SJSA1 (cell line): ENCODE results near the gene C10orf143. TPM values are rescaled to one million over a fixed set of nuclear protein-coding genes. Genes with fewer than 3 reads are reported as not detected.
"Not testable (repeated sequence)": the region's sequence is repeated elsewhere in the genome, so short reads cannot be mapped to it uniquely, and the experiment has no call there.

Experiments
- DNase-seq, 2 experiments: peaks; one replicate each; pipeline ENCODE4 v3.0.0-alpha.2; 2015 to 2020; ENCODE audit warnings: low spot score in 2 of 2, low read depth in 1 of 2
- H3K27ac ChIP-seq: fragments of 250-450 bp; sonication (Bioruptor Pico); 2 replicates; pipeline ENCODE4 v1.5.1; 2020; ENCODE audit warnings: mild to moderate bottlenecking, moderate library complexity
- H3K27me3 ChIP-seq: fragments of 250-450 bp; sonication (Bioruptor Pico); replicated peaks from 2 replicates; pipeline ENCODE4 v1.5.1; 2020; ENCODE audit warnings: mild to moderate bottlenecking, moderate library complexity
- H3K36me3 ChIP-seq: fragments of 250-450 bp; sonication (Bioruptor Pico); 2 replicates; pipeline ENCODE4 v1.5.1; 2020; ENCODE audit warnings: mild to moderate bottlenecking
- H3K4me1 ChIP-seq: fragments of 250-450 bp; sonication (Bioruptor Pico); replicated peaks from 2 replicates; pipeline ENCODE4 v1.6.1; 2021; ENCODE audit warnings: mild to moderate bottlenecking
- H3K4me3 ChIP-seq: fragments of 250-450 bp; sonication (Bioruptor Pico); 2 replicates; pipeline ENCODE4 v1.5.1; 2020; ENCODE audit warnings: mild to moderate bottlenecking
- H3K9me3 ChIP-seq: fragments of 250-450 bp; sonication (Bioruptor Pico); replicated peaks from 2 replicates; pipeline ENCODE4 v1.5.1; 2020; ENCODE audit warnings: mild to moderate bottlenecking
- total RNA-seq: library from RNA; depleted of rRNA; stranded (reverse); fragments of >200 nt; shearing (Covaris generic); gene quantifications from 2 replicates; pipeline ENCODE4 v1.2.3, GENCODE V29; 2014

Gene C10orf143
- total RNA-seq, 1 experiment from 2014 or later = 0.16 TPM

DNA sequence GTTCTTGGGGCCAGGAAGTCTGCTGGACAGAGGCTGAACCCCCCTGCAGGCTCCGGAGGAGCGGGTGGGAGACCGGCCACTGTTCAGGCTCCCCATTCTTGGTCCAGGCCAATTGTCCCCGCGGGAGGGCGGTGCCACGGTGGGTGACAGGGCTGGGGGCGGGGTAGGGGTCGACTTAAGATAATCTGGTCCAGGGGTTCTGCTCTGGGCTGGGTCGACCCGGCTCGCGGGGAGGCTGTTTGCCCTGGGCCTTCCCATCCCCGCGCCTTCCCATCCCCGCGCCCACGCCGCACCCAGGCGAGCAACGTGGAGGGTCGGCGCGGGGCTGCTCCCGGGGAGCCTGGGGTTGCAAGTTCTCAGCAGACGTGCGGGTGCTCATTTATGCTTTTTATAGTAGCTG is 18.3 kb upstream of the C10orf143 start:
- H3K4me3 ChIP-seq = no peak overlapping the region
- H3K36me3 ChIP-seq = no peaks in the 10 kb centered on the region
- DNase-seq = no peak
- no peak overlapping the region for H3K27ac ChIP-seq
- no peaks in the 10 kb centered on the region for H3K9me3 ChIP-seq
- no peaks in the 10 kb centered on the region; the same call in none of the 2 replicates for H3K4me1 ChIP-seq
- no peaks in the 10 kb centered on the region for H3K27me3 ChIP-seq

DNA sequence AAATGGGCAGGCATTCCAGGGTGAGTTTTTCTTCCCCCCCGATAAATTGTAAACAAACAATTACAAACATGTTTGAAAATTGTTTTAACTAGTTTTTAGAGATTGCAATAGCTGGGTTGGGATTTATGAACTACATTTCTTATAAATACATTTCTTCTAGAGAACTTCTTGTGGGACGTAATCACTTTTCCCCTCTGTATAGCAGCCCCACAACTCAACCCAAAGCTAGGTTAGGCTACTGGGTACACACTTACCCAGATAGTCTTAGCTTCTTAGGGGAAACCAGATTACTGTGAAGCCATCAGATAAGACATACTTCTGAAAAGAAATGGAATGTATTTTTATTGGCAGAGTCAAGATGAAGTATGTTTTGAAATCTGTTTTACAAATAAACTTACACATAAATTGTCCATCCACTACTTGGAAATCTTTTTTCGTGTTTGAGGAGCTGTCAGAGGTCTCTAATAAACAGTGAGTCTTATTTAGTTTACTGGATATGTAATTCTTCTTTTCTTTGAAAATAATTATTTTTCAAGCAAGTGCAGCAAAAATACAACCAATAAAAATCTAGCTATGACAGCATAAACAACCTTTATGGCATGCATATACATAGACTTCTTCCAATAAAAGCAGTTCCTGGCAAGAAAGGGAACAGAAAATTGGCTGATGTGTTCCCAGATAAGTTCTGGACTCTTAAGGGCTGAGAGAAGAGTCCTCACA is 17.6 kb upstream of the C10orf143 start:
- no peak overlapping the region for H3K4me3 ChIP-seq
- H3K4me1 ChIP-seq = no peaks in the 10 kb centered on the region; the same call in none of the 2 replicates
- no peak for DNase-seq
- no peaks in the 10 kb centered on the region for H3K36me3 ChIP-seq
- H3K27me3 ChIP-seq = no peaks in the 10 kb centered on the region
- H3K9me3 ChIP-seq = no peaks in the 10 kb centered on the region
- H3K27ac ChIP-seq = no peak overlapping the region

DNA sequence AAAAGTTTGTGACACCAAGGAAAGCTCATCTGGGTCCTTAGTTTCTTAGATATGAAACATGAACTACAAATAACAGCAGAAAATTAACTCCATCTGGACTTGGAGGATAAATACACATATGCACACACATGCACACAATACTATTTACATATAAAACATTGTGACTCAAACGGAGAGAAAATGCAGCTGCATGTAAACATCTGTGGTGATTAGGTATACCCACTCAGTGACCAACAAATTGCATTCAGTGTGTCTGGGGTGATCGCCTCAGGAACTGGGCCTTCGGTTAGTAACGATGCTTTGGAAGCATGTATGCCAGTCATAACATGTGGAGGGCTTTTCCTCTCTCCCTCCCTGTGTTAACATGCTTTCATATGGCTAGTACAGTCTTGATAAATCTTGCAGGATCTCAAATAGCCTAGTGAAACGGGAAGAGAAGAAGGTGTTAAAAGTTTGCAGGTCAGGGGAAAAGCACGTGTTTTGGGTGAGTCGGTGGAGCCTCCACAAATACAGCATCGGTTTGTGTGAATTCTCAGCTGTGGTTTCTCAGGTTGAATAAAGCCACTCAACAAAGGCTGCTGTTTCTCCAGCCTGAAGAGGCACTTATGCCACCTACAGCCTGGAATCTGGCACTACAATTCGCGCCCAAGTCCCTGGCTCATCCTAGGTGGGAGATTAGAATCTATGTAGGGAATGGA is 16.9 kb upstream of the C10orf143 start:
- H3K9me3 ChIP-seq = no peaks in the 10 kb centered on the region
- H3K27me3 ChIP-seq = no peaks in the 10 kb centered on the region
- H3K36me3 ChIP-seq = no peaks in the 10 kb centered on the region
- no peak overlapping the region for H3K4me3 ChIP-seq
- no peaks in the 10 kb centered on the region; the same call in none of the 2 replicates for H3K4me1 ChIP-seq
- peak in 1 of 2 experiments; percentile 48 for DNase-seq
- H3K27ac ChIP-seq = no peak overlapping the region

DNA sequence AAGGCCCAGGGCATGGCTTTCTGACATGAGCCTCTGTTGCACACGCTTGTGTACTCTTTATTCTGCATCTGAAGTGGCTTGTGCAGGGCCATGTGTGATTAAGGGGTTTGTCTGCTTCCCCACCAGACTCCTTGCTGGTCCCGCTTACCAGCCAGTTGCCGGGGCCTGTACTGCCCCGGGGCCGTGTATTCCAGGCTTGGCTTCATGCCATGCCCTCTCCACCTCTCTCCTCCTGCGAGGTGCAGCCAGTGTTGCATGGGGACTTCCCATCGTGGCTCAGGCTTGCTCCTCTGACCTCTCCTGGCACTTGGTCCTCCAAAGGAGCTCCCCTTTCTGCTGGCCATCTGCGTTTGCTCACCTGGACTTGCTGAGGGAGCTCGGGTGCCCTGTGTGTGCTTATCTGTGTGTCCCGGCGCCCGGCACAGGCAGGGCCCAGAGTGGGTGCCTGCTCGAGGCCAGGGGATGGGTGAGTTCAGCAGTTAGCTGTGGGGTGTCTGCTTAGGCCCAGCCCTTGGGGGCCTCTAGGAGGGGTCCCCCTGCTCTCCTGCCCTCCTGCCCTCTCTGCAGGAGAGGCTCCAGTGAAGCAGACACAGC is 11.0 kb upstream of the C10orf143 start:
- H3K4me1 ChIP-seq = no peaks in the 10 kb centered on the region; the same call in 1 of the 2 replicates
- no peaks in the 10 kb centered on the region for H3K27me3 ChIP-seq
- H3K4me3 ChIP-seq = no peak overlapping the region
- DNase-seq = no peak
- H3K36me3 ChIP-seq = no peaks in the 10 kb centered on the region
- H3K27ac ChIP-seq = no peak overlapping the region
- no peaks in the 10 kb centered on the region for H3K9me3 ChIP-seq

DNA sequence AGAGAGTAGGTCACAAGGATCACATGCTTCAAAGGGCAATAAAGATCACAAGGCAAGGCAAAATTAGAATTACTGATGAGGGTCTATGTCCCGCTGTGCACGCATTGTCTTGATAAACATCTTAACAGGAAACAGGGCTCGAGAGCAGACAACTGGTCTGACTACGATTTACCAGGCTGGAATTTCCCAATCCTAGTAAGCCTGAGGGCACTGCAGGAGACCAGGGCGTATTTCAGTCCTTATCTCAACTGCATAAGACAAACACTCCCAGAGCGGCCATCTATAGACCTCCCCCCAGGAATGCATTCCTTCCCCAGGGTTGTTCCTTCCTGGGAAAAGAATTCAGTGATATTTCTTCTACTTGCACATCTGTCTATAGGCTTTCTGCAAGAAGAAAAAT is 6.9 kb upstream of the C10orf143 start:
- H3K4me3 ChIP-seq, H3K9me3 ChIP-seq, H3K27me3 ChIP-seq, H3K36me3 ChIP-seq, DNase-seq, H3K27ac ChIP-seq, H3K4me1 ChIP-seq: not testable (repeated sequence)

DNA sequence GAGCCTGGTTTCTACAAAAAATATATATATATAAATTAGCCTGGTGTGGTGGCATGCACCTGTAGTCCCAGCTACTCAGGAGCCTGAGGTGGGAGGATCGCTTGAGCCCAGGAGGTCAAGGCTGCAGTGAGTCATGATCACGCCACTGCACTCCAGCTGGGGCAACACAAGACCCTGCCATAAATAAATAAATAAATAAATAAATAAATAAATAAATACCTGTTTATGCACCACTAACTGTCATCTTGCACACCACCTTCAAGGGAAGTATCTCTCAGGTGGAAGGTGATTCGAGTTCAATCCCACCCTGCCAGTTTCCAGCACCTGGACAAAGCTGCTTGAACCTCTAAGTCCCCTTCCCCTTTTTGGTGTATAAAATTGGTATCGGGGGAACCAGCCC is 6.3 kb upstream of the C10orf143 start:
- not testable (repeated sequence) for H3K27me3 ChIP-seq, H3K27ac ChIP-seq, H3K9me3 ChIP-seq, H3K4me3 ChIP-seq, DNase-seq, H3K36me3 ChIP-seq, H3K4me1 ChIP-seq

DNA sequence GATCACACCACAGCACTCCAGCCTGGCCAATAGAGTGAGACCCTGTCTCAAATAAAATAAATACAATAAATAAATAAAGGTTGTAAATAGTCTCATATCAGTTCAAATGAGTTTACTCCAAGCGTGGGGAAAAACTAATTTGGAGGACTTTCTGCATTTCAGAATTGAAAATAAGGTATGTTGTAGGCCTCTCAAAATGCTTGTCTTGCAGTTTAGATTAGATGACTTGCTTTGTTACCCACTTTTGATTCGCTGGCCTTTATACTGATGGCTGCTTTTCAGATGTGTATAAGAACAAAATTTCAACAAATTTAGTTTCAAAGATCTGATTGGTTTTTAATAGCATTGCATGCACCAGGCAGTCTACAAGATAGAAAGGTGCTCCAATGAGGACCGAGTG is 2.2 kb upstream of the C10orf143 start:
- H3K27me3 ChIP-seq = no peaks in the 10 kb centered on the region
- H3K27ac ChIP-seq = no peak overlapping the region
- peaks cover 13% of the 10 kb centered on the region for H3K4me1 ChIP-seq
- H3K9me3 ChIP-seq = no peaks in the 10 kb centered on the region
- no peaks in the 10 kb centered on the region; the same call in 1 of the 2 replicates for H3K36me3 ChIP-seq
- no peak overlapping the region for H3K4me3 ChIP-seq
- no peak for DNase-seq

DNA sequence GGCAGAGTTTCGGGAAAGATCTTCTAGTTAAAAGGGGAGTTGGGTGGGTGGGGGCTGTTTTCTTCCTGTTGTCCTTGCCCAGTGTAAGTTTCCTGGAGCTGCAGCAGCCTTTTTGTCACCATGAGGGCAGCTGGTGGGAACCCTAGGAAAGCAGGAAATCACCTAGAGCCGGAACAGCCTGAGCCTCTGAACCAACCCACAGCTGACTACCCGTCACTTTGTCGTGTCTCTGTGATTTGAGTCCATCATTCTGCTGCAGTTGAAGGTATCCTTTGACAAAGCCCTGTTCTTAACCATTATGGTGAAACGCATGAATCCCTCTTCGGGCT is 1.2 kb upstream of the C10orf143 start:
- H3K4me1 ChIP-seq = peaks cover 13% of the 10 kb centered on the region
- peak overlapping the region; percentile 72 for H3K4me3 ChIP-seq
- no peaks in the 10 kb centered on the region for H3K27me3 ChIP-seq
- no peaks in the 10 kb centered on the region for H3K9me3 ChIP-seq
- no peak for DNase-seq
- H3K36me3 ChIP-seq = no peaks in the 10 kb centered on the region; the same call in 1 of the 2 replicates
- peak overlapping the region; percentile 95 for H3K27ac ChIP-seq

DNA sequence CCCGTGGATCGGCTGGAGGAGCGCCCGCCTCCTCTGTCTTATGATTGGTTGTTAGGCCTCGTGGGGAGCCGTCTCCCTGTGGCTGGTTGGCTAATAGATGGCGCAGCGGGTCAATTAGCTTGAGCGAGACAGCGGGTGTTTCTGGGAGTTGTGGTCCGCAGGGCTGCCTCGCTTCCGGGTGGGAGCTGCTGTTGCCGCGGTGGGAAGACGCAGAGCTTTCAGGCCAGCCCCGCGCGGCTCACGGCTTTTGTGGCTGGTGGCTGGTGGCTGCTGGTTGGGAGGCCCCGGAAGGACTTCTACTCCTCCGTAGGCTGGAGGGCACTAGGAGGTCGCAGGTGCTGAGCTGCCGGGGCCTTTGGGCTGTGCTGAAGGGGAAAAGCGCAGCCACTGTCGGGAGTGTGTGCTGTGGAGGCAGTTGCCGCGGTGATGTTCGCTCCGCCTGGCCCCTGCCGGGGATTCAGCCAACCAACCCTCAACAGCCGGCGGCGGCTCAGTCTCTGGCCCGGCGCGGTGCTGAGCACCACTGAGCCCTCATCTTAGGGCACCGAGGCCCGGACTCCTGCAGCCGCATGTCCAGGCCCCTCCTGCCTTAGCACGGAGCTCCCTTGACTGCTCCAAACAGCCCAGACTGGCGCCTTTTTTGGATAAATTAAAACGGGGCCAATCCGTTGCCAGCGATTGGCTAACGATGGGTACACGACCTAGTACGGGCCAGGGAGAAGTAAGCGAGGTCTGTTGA is 652 bp upstream of the C10orf143 start:
- H3K27ac ChIP-seq = peak overlapping the region; percentile 95
- H3K4me1 ChIP-seq = peaks cover 13% of the 10 kb centered on the region
- DNase-seq = peak; percentile 97 to 99
- H3K36me3 ChIP-seq = no peaks in the 10 kb centered on the region; the same call in 1 of the 2 replicates
- H3K9me3 ChIP-seq = no peaks in the 10 kb centered on the region
- H3K27me3 ChIP-seq = no peaks in the 10 kb centered on the region
- H3K4me3 ChIP-seq = peak overlapping the region; percentile 72

DNA sequence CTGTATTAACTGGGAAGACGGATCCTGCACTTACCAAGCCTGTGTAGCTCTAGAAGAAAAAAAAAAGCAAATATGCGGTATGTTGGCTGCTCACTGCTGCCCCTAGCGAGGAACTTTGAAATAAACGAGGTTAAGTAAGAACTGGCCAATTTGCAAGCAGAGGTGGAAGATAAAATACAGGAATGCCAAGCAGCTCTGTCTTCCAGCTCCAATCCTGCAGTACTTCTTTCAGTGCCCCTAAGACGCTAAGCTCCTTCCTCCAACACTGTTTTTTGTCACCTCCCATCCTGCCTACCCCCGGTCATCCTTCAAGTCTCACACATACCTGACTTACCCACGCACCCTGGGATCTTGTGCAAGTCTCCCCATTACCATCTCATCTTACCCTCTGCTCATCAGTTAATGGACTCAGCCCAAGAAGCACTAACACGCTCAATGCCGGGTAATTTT is 809 bp downstream of the C10orf143 start:
- H3K4me1 ChIP-seq = peaks cover 13% of the 10 kb centered on the region
- H3K27ac ChIP-seq = peak overlapping the region; percentile 95
- no peaks in the 10 kb centered on the region; the same call in 1 of the 2 replicates for H3K36me3 ChIP-seq
- no peaks in the 10 kb centered on the region for H3K27me3 ChIP-seq
- peak overlapping the region; percentile 72 for H3K4me3 ChIP-seq
- DNase-seq = peak; percentile 71 to 78
- no peaks in the 10 kb centered on the region for H3K9me3 ChIP-seq

DNA sequence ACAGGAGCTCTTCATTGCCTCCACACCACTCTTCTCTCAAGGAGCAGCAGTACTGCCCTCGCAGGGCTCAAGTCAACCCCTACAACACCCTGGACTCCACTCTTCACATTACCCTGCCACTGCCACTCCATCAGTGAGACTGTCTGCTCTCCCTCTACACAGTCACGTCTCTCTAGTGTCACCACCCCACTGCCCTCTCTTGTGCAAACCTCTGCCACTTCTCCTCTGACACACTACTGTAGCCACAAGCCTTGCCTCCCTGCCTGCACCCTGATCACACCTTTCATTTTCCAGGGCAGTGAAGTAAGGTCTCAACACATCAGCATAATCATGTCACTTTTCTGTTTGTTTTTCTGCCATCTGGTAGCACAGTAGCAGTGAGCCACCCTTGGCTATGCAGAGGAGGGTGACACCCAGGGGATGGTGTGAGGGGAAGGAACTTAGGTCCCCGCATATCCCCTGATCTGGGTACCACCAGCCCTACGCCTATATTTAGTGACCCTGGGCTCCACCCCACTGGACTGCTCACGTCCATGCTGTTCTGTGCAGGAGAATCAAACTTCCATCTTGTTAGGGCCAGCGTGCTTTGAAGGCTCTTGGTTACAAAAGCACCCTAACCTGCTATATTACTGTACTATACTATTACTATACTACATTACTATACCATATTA is 1.6 kb downstream of the C10orf143 start:
- H3K27ac ChIP-seq = no peak overlapping the region
- H3K27me3 ChIP-seq = no peaks in the 10 kb centered on the region
- no peak overlapping the region for H3K4me3 ChIP-seq
- no peaks in the 10 kb centered on the region for H3K9me3 ChIP-seq
- no peaks in the 10 kb centered on the region; the same call in 1 of the 2 replicates for H3K36me3 ChIP-seq
- peaks cover 13% of the 10 kb centered on the region for H3K4me1 ChIP-seq
- no peak for DNase-seq

DNA sequence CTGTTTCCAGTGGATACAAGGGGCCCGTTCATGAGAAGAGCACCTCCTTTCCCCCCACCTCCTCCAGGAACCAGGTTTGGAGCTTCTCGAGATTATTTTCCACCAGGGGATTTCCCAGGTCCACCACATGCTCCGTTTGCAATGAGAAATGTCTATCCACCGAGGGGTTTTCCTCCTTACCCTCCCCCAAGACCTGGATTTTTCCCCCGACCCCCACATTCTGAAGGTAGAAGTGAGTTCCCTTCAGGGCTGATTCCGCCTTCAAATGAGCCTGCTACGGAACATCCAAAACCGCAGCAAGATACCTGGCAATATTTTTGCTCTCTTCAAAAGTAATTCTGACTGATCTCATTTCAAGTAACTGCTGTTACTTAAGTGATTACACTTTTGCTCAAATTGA is 2.5 kb downstream of the C10orf143 start:
- not testable (repeated sequence) for H3K27me3 ChIP-seq, H3K27ac ChIP-seq, H3K36me3 ChIP-seq, DNase-seq, H3K9me3 ChIP-seq, H3K4me3 ChIP-seq
- H3K4me1 ChIP-seq = peaks cover 13% of the 10 kb centered on the region

DNA sequence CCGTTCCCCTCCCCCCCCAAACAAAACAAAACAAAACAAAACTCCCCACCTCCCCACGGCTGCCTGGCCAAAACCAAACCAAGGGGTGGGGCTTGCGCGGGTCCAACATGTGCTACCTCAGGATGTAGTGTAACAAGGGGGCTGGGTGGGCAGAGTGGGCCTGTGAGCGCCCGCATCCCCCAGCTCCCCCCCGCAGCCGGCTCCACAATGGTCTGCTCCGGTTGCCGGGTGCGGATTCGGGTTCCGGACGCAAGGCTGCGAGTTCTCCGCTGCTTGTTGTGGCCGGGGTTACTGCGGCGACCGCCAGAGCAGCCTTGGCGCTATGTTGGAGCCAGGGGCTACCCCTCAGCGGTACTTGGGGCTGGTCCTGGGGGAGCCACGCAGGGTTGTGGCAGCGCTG is 4.9 kb downstream of the C10orf143 start:
- H3K9me3 ChIP-seq = no peaks in the 10 kb centered on the region
- no peak overlapping the region for H3K4me3 ChIP-seq
- H3K4me1 ChIP-seq = peaks cover 5% of the 10 kb centered on the region
- no peak for DNase-seq
- H3K27me3 ChIP-seq = no peaks in the 10 kb centered on the region
- H3K27ac ChIP-seq = no peak overlapping the region
- H3K36me3 ChIP-seq = no peaks in the 10 kb centered on the region
